RWPE1 (cell line): Measurements from ENCODE around the gene TGFBR1.

Experiments used
- CTCF ChIA-PET: fragments of 350-600 bp; sonication (Branson Sonifier 250); formaldehyde crosslinking; extraction: SDS; loops from one replicate; lab custom pipeline; 2021; lab: Yijun Ruan, JAX
- POLR2A ChIA-PET: fragments of 400-600 bp; formaldehyde crosslinking; extraction: SDS; loops from one replicate; lab custom pipeline; 2020; ENCODE audit warnings: antibody characterized with exemption; ENCODE audit not compliant: low non-redundant PET; lab: Yijun Ruan, JAX
- DNase-seq: peaks from one replicate; pipeline ENCODE4 v3.0.0; 2012; ENCODE audit warnings: low spot score
- H3K27ac ChIP-seq: fragments of 450-650 bp; 2 replicates; pipeline ENCODE4 v1.5.1; 2017
- CTCF ChIP-seq: fragments of 450-650 bp; conservative IDR thresholded peaks from 2 replicates; pipeline ENCODE4 v1.5.1; 2017; ENCODE audit warnings: low read depth, mild to moderate bottlenecking

TGFBR1 gene

GRCh38 chr9:99197124-99197630 lies 92.3 kb downstream of the TGFBR1 start:
- POLR2A ChIA-PET: no interaction called here
- no peak for TF ChIP-seq CTCF
- DNase-seq: no peak
- H3K27ac ChIP-seq: no peak overlapping the region
- CTCF ChIA-PET: interaction anchor here (0.6 to 1.2 kb wide), 4 partner anchors 11 to 24 kb away, joined by 3 to 5 read pairs (median 4); partner anchors contain the start of gene ALG2

GRCh38 chr9:99197987-99198386 lies 93.1 kb downstream of the TGFBR1 start:
- ChIA-PET POLR2A (no interaction called here), CTCF (interaction anchor here (0.5 to 0.9 kb wide), 5 partner anchors 10 to 1025 kb away, joined by 3 to 4 read pairs (median 3); partner anchors contain the start of gene ALG2)
- TF ChIP-seq CTCF: no peak
- no peak for DNase-seq
- no peak overlapping the region for H3K27ac ChIP-seq

GRCh38 chr9:99199938-99200539 lies 95.1 kb downstream of the TGFBR1 start:
- DNase-seq: no peak
- CTCF ChIA-PET: interaction anchor here (0.6 kb wide), 1 partner anchor 18 kb away, joined by 3 read pairs; no protein-coding TSS in a partner anchor
- no peak for TF ChIP-seq CTCF
- POLR2A ChIA-PET: no interaction called here
- H3K27ac ChIP-seq: no peak overlapping the region

GRCh38 chr9:99201603-99202002 lies 96.7 kb downstream of the TGFBR1 start:
- ChIA-PET POLR2A (no interaction called here), CTCF (interaction anchor here (0.5 to 1.6 kb wide), 2 partner anchors 16 to 46 kb away, joined by 3 to 4 read pairs; no protein-coding TSS in a partner anchor)
- no peak for TF ChIP-seq CTCF
- no peak overlapping the region for H3K27ac ChIP-seq
- DNase-seq: no peak
